Measurements from ENCODE around the gene MSANTD2.

MSANTD2 gene

GRCh38 chr11:124752471-124753102 is 47.6 kb downstream of the MSANTD2 start:
- no peak for DNase-seq (ENCODE audit: extremely low read depth, low read depth)
- no peak for TF ChIP-seq CTCF (IDR thresholded peaks at IDR 0.05; ENCODE audit: low read depth, low read length)

GRCh38 chr11:124751741-124752470 is 48.3 kb downstream of the MSANTD2 start, which contains the start of gene VSIG2:
Gene VSIG2, minus strand, starts transcription at chr11:124752255. Its CDS starts 118 bp downstream, at chr11:124752137.
- no peak for DNase-seq (ENCODE audit: extremely low read depth, low read depth)
- no peak for TF ChIP-seq CTCF (IDR thresholded peaks at IDR 0.05; ENCODE audit: low read depth, low read length)

GRCh38 chr11:124751391-124751740 is 48.8 kb downstream of the MSANTD2 start:
- TF ChIP-seq CTCF (IDR thresholded peaks at IDR 0.05; ENCODE audit: low read depth, low read length), result no peak
- DNase-seq (ENCODE audit: extremely low read depth, low read depth), result no peak

GRCh38 chr11:124749912-124750311 is 50.3 kb downstream of the MSANTD2 start:
- TF ChIP-seq CTCF (IDR thresholded peaks at IDR 0.05; ENCODE audit: low read depth, low read length), result no peak
- no peak for DNase-seq (ENCODE audit: extremely low read depth, low read depth)

GRCh38 chr11:124748481-124749343 is 51.5 kb downstream of the MSANTD2 start:
- no peak for TF ChIP-seq CTCF (IDR thresholded peaks at IDR 0.05; ENCODE audit: low read depth, low read length)
- no peak for DNase-seq (ENCODE audit: extremely low read depth, low read depth)

- no peak for DNase-seq (ENCODE audit: extremely low read depth, low read depth)
- TF ChIP-seq CTCF (IDR thresholded peaks at IDR 0.05; ENCODE audit: low read depth, low read length), result no peak
These were observed 52.1 kb downstream of the MSANTD2 start for GRCh38 chr11:124748100-124748418.

Measured in AG09319 (cell line).